CD1c-positive myeloid dendritic cell (primary cell): ENCODE measurements around the gene GYG2.
"Not testable (repeated sequence)": the region's sequence is repeated elsewhere in the genome, so short reads cannot be mapped to it uniquely, and the experiment has no call there.

Experiments
- DNase-seq: peaks from one replicate; pipeline ENCODE4 v3.0.0-alpha.2; 2016; ENCODE audit errors: extremely low spot score

Gene GYG2

GRCh38 chrX:2871831-2872230 is 43.1 kb downstream of the GYG2 start:
- no peak for DNase-seq

DNA sequence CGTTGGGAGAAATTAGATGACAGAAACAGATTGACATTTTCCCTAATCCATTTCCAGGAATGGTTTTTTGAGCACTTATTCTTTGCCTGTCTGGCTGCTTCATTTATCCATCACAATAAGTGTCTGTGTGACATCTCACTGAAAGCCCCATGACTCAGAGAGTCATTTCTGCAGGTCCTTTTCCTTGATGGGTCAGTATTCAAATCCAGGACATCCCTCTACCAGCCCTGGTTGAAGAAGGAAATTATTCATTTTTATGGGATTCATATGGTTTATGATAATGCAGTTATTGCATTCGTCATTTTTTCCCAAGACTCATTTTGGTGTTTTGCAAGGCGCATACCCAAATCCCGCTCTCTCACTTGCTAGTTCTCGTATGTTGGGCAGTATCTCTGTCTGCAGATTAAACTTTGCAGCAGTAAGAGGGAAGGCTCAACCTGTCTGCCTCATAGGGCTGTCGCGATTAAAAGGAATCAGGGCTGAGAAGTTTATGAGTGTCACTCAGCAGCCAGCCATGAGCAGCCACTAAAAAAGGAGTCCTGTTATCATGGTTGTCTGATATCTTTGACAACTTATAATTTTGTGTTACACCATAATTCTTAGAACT is 44.0 kb downstream of the GYG2 start:
- no peak for DNase-seq

GRCh38 chrX:2874222-2875135 is 45.7 kb downstream of the GYG2 start:
- no peak for DNase-seq

- no peak for DNase-seq
Observed at GRCh38 chrX:2875136-2875481, 46.4 kb downstream of the GYG2 start.

DNA sequence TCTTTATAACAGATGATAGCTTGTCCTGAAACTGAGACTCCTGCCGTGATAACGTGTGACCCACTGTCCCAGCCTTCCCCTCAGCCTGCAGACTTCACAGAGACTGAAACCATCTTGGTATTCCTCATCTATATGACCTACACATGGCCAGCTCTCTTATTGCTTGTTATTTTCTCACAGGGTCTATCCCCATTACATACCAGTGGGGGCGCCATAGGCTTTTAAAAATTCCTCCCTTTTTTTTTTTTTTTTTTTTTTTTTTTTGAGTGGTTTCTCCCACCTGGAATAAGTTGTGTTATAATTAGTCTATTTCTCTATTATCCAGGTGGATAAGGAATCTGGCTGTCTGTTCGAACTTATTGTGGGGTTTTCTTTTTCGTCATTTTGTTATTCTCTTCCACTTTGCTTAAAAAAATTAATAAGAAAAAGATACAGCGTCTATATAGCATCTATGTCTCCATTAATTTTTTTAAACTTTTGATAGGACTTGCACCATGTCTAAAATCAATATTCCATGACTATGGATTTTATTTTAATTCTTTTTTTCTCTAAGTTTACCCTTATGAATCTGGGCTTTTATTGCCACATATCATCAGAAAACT is 47.2 kb downstream of the GYG2 start:
- peak; percentile 11 for DNase-seq

- DNase-seq: no peak
Observed at GRCh38 chrX:2878563-2878962, 49.8 kb downstream of the GYG2 start.

- no peak for DNase-seq
Observed at GRCh38 chrX:2879670-2880069, 50.9 kb downstream of the GYG2 start.

DNA sequence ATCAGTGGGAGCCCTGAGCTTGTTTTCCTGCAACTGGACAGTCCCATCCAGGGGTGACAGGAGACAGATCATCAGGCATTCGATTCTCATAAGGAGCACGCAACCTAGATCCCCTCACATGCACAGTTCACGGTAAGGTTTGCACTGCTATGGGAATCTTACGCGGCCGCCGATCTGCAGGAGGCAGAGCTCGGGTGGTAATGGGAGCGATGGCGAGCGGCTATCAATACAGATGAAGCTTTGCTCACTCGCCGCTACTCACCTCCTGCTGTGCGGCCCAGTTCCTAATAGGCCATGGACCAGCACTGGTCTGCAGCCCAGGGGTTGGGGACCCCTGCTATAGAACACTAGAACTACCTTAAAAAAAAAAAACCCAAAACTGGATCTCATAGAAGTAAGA is 55.0 kb downstream of the GYG2 start:
- DNase-seq: no peak

DNA sequence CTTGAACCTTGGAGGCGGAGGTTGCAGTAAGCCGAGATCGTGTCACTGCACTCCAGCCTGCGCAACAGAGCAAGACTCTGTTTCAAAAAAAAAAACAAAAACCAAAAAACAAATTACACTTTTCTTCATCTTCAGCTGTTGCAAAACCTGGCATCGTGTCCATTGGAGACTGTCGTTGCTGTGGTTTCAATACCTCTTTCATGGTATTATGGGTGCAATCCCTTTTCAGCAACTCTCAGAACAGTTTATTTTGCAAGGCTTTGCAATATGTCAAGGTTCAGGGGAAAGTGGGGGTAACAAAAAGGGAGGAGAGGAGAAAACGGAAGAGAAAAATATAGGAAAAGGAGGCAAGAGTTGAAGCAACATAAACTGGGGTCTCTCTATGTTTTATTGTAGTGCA is 59.6 kb downstream of the GYG2 start:
- DNase-seq: peak; percentile 18

DNA sequence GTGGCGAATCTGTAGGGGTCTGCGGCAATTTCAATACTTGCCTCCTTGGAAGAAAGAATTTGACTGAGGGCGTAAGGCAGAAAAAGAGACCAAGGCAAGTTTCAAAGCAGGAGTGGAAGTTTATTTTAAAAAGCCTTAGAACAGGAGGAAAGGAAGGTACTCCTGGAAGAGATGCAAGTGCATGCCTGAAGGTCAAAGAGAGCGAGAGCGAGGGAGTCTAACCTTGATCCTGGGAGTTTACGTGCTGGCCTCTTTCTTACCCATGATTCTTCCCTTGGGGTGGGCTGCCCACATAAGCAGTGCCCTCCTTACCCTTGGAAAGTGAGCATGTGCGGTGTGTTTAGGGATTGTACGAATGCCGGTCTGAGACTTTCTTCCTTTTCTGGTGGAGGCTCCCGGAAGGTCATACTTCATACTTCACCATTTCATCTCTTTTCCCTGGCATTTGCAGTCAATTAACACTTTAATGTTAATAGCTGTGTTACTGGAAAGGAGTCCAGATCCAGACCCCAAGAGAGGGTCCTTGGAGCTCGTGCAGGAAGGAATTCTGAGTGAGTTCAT is 60.4 kb downstream of the GYG2 start:
- no peak for DNase-seq

GRCh38 chrX:2889706-2890490 is 61.2 kb downstream of the GYG2 start:
- DNase-seq: not testable (repeated sequence)

- DNase-seq: not testable (repeated sequence)
Observed at GRCh38 chrX:2890536-2891460, 62.1 kb downstream of the GYG2 start.

- no peak for DNase-seq
Observed at GRCh38 chrX:2892816-2893215, 64.1 kb downstream of the GYG2 start.

- DNase-seq: peak; percentile 7
Observed at GRCh38 chrX:2894885-2895292, 66.2 kb downstream of the GYG2 start.

DNA sequence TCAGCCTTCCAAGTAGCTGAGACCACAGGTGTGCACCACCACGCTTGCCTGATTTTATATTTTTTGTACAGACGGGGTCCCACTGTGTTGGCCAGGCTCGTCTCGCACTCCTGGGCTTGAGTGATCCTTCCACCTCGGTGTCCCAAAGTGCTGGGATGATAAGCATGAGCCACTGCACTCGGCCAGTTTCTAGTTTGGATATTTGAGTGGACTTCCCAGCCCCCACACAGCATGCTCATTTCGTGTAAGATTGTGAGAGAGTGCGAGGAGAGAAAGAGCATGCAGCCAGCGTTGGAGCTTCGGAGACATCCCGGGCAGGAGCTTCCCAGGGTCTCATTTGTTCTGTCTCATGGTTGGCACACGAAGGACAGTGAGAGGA is 68.6 kb downstream of the GYG2 start:
- DNase-seq: no peak

GRCh38 chrX:2897690-2898623 is 69.2 kb downstream of the GYG2 start:
- peak; percentile 2 for DNase-seq

DNA sequence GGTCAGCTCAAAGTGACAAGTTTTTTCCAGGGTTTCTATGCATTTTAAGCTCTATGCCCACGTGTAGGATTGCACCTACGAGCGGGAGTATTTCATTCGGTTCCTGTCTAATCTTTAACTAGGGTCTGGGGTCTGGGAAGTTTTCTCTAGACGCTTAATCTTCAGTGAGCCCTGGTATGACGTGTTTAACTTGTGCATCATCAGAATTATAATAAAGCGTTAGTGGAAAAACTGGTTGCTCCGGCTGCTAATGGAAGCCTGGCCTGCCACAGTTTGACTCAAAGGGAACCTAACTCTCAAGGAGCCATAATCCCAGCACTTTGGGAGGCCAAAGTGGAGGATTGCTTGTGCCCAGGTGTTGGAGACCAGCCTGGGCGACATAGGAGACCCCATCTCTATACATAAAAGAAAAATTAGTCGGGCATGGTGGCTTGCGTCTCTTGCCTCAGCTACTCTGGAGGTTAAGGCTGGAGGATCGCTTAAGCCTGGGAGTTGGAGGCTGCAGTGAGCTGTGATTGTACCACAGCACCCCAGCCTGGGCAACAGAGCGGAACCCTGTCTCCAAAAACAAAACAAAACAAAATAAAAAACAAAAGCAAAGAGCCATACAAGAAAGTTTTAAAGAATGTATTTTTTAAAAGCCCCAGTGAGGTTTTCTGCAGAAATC is 70.2 kb downstream of the GYG2 start:
- no peak for DNase-seq

GRCh38 chrX:2901367-2902036 is 72.8 kb downstream of the GYG2 start:
- peak; percentile 6 for DNase-seq

- no peak for DNase-seq
Observed at GRCh38 chrX:2902841-2903240, 74.1 kb downstream of the GYG2 start.
